SH-SY5Y (cell line): ENCODE data around the gene MAGI2.

ENCODE experiments used
- GATA2 ChIP-seq: IDR thresholded peaks from 2 replicates; pipeline ENCODE4 v1.6.1; 2011; ENCODE audit warnings: mild to moderate bottlenecking, low read depth, low read length
- GATA3 ChIP-seq: IDR thresholded peaks from 2 replicates; pipeline ENCODE4 v1.6.1; 2011; ENCODE audit warnings: low read depth, mild to moderate bottlenecking, low read length, moderate library complexity

Gene MAGI2

DNA sequence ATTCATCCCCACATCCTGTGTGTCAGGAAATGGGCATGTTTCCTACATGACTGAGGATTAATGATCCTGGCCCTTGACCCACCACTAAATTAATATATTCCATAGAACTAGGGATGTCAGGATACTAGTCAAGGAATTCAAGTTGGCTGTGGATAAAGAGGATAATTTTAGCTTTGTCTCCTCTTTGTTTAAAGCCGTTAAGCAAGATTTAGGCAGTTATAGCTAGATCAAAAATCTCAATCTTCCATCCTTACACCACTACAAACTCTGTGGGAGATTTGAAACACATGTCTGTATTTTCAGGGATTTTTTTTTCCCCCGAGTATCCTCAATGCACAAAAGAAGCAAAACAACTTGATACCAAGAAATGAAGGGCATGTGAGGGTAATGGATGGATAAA lies 417.1 kb downstream of the MAGI2 start:
- TF ChIP-seq GATA3 (no peak), GATA2 (no peak)

DNA sequence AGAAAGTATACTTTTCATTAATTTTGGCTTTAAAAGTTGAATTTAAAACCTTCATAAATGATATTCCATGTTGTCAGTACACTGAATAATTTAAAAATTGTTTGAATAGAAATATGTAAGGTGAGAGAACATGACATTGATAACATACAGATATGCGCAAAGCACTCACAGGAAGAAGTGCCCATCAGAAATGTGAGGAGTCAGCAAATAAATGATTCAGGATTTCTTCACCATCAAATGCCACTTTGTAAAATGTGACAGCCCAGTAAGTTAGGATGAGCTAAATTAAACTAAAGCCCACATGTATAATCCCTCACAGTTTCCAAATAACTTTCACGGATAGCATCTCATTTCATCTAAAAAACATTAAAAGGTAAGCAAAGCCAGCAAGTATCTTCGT lies 417.6 kb downstream of the MAGI2 start:
- TF ChIP-seq GATA3 (no peak), GATA2 (no peak)

DNA sequence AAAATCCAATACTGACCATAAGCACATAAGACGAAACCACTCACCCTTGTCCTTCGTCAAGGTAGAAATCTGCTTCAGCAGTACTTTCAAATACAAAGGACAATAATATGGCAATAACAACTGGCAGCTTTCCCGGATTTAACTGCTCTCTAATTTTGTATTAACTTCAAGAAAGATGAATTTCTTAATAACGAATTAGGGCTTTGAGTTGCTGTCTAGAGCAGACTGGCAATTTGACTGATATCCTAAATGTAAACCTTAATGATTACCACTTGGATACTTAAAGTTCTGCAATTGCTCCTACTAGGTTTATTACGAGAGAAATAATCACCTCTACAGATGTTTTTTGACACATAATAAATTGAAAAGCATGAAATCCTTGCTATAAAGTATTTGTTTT lies 418.7 kb downstream of the MAGI2 start:
- no peak for TF ChIP-seq GATA3
- no peak for TF ChIP-seq GATA2

DNA sequence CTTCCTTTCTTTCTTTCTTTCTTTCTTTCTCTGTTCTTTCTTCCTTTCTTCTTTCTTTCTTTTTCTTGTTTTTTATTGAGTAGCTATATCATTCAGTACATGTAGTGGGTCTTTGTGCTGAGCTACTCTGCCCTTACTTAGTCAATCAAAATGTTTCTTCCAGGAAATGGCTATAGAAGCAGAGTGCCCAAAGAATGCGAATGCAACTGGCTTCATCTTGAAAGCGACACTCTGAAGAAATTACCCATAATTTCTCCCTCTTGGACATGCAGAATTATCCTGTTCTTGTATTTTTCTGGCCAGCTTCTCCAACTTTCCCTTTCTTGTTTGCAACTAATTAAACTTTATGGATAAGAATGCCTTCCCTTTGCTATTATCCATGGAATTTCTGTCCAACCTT lies 441.5 kb downstream of the MAGI2 start:
- TF ChIP-seq GATA3 (no peak), GATA2 (no peak)

DNA sequence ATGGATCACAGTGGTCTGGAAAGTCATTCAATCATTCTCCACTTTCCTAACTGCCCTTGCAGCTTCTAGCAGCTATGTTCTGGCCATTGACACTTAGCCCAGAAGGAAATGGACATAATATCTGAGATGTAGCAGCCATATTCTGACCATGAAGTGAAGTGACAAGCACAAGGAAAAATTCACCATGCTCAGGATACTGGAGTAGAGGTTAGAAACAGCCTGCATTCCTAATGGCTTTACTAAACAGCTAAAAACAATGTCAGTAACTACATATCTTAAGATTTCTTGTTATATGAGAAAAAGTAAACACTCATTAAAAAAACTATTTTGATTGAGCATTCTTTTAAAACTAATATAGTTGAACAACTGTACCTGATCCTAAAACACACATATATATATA lies 443.8 kb downstream of the MAGI2 start:
- TF ChIP-seq GATA3 = no peak
- no peak for TF ChIP-seq GATA2

DNA sequence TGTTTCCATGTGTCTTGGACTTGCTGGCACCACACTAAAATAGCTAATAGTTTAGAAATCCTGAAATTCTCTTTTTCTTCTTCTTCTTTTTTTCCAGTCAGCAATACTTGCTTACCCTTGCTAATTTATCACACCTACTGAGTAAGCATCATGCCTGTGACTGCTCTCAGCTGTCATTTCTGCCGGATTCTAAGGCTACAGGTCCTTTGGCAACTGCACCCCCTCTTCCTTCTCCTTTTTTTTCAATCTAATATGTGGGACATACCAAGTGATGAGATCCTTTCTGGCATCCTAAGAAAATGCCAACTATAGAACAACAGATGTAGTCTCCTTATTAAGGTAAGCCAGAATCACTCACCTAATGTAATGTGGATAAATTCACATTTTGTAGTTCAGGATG lies 444.7 kb downstream of the MAGI2 start:
- no peak for TF ChIP-seq GATA3
- TF ChIP-seq GATA2 = no peak

DNA sequence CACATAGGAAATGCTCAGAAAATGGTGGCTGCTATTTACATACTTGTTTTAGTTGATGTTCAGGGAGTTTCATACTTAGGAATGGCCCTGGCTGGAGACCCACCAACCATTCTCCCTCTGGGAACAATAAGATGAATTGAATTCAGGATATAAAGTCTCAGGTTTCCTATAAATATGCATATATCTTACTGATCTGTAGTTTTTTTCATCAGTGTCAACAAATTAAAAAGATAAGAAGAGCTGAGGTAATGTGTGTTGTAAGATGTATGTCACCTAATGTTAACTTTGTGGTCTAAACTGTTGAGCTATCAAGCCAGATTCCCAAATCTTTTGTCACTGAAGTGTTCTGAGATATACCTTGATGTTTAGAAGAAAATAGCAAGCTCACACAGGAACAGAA lies 457.5 kb downstream of the MAGI2 start:
- TF ChIP-seq GATA2 (no peak), GATA3 (no peak)

DNA sequence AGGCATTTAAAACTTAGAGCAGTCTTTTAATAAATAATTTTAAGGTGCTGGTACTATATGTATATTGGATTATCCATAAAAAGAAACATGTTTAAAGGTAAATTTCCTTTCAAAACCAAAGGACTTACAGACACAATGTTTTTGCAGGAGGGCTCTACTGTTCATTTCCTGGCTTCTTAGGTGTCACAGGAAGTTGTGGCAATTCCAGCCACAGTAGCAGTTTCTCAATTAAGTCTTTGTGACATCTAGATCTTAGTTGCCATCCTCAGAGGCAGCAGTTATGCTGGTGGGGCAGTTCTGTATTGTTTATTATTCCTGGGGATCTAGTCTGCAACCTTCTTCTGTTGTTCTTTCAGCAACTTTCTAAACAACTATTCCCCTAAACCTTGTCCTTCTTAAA lies 460.1 kb downstream of the MAGI2 start:
- TF ChIP-seq GATA2 (no peak), GATA3 (no peak)

DNA sequence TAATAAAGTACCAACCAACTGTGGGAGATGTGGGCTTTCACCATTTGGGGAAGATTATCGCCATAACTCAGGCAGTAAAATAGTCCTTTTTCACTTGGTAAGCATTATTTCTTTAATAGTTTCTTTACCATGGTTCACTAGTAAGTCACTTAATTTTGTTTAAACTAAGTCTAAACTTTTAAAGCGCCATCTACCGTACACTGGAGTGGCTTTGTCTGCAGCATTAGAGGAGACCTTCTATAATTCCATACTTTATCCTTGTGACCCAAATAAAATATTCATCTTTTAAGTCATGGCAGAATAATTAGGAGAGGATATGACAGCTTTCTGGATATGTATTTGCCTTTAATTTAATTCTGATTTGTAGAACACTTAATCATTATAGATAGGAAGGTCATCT lies 468.0 kb downstream of the MAGI2 start:
- no peak for TF ChIP-seq GATA3
- TF ChIP-seq GATA2 = no peak

DNA sequence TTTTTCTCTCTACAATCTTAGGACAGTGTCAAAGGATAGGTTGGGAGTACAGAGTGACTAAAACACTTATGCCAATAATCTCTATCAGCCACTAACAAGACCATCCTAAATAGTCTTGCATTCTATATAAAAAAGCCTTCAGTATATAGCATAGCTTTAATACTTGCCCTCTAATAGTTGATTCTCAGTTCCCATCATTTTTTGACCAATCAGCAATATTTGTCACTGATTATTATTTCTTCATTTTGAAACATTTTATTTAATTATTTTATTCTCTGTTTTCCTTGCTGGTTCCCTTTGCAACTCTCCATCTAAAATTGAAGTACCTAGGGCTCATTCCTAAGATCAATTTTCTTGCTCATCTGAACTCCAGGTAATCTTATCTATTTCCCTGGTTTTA lies 470.0 kb downstream of the MAGI2 start:
- no peak for TF ChIP-seq GATA2
- TF ChIP-seq GATA3 = no peak

DNA sequence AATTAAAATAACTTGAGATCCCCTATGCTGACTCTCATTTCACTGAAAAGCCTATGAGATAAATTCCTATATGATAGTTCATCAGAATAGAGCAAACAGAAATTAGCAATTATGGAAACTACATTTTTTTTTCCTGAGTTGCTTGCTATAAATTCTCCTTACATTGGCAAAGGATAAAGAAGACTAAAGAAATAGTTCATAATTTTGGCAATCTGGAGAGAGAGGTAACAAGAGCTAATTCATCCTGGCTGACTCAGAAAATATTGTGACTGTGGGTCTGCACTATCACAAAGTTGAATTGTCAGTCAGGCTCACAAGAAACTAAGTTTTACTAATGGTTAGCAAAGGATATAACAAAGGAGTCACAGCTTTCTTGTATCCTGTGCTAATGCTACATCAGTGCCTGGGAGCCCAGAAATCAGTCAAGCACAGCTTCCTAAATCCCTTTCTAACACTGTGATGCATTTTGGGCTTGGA lies 483.0 kb downstream of the MAGI2 start:
- TF ChIP-seq GATA2 (no peak), GATA3 (no peak)

DNA sequence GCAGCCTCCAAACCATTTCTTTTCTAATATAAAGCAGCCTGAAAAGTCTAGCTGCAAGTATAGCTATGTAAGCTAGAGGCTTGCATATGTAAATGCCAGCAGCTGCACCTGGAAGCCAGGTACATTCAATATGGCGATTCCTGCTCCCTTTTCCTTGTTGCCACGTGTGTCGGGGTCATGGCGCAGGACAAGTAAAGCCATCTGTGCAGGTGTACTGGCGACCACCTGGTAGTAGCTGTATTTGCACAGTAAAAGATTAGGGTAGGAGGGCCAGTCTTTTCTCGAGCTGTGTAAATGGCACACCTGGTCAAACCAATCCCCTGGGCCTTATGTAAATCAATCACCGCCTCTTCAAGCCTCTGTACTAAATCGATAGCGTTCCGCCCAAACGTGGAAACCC lies 484.5 kb downstream of the MAGI2 start:
- TF ChIP-seq GATA2 = no peak
- TF ChIP-seq GATA3 = no peak

DNA sequence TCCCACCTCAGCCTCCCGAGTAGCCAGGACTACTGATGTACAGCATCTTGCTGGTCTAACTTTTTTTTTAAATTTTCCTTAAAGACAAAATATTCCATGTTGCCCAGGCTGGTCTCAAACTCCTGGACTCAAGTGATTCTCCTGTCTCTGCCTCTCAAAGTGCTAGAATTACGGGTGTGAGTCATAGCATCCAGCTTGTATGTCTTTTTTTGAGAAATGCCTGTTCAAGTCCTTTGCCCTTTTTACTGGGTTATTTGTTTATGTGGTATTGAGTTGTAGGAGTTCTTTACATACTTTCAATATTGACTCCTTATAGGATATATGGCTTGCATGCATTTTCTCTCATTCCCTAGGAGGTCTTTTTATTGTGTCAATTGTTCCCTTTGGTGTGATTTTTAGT lies 486.4 kb downstream of the MAGI2 start:
- TF ChIP-seq GATA2 = no peak
- TF ChIP-seq GATA3 = no peak

DNA sequence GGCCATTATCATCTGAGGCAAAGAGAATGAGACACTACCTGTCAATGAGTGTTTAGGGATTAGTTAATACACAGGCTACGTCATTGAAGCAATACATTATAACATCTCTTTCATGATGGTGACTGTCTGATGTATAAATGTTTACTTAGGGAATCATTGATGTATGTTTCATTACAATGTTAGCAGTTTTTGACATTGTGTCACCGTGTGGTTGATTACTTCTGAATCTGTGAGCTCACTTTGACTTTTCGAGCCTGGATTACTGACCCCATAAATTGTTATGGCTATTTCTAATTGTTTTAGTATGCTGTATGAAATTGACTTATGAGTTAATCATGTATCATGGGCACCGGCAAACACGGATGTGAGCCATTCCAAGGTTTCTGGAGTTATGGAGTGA lies 494.0 kb downstream of the MAGI2 start:
- TF ChIP-seq GATA2 = no peak
- TF ChIP-seq GATA3 = no peak

DNA sequence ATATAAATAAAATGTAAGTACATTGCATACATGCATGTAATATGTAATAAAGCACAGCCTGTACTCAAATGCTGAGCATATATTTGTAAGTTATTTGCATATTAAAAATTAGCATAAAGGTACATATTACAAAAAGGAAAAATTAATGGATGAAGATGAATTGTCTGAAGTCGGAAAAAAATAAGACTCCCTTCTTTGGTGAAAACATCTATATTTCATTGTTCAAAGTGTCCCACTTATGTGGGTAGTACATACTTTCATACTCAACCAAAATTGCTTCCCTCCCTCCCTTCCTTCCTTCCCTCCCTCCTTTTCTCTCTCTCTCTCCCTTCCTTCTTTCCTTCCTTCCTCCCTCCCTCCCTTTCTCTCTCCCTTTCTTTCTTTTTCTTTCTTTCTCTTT lies 498.1 kb downstream of the MAGI2 start:
- TF ChIP-seq GATA3 (no peak), GATA2 (no peak)

DNA sequence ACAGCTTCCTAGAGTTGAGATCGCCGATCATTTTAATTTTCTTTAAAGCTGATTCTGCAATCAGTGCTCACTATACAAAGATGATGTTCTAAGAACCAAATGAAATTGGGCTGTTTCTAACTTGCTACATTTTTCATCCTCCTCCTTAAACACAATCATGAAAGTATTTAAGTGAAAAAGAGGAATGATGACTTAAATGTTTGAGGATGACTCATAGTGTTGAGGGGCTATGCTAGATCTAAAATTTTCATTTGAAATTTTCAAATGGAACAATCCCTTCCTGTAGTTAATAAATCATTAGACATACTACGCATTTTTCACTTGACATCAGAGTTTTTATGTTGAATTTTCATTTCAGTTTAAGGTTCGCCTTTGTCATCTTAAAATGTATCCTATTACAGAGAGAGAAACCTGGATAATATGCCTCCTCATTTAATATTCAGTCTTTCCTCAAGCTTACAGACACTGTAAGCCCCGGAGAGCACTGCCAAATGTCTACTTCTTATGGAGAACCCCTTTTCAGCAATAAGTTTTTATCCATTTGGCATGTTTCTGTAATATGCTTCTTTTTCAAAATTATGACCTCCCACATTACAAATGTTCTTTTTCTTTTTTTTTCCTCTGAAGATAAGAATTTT lies 499.6 kb downstream of the MAGI2 start:
- TF ChIP-seq GATA2 = no peak
- no peak for TF ChIP-seq GATA3

DNA sequence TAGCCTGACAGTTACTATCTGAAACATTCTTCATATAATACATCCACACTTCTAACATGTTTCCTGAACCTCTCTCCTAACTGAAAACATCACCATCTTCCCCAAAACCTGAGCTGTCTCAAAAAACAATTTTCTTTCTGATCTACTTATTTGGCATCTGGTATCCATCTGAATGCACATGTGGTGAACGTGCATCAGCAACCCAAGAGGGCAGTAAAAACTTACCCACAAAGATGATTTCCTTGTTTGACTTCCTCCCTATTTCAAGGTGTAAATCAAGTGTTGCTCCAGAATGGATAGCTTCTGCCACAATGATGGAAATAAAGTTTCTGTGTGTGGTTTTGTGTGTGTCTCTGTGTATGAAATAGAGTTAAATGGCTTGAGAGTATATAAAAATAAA lies 500.4 kb downstream of the MAGI2 start:
- no peak for TF ChIP-seq GATA3
- no peak for TF ChIP-seq GATA2
